Natural killer cell (primary cell): ENCODE data around the gene PIK3CA. TPM values are rescaled to one million over a fixed set of nuclear protein-coding genes. Genes with fewer than 3 reads are reported as not detected.

ENCODE experiments used
- ATAC-seq, 3 donors: fragments of 150-1000 bp in 2 of 3; fragments of 200-7000 bp in 1 of 3; cut with Tn5 transposase; 1 replicate in 1 of 3; 2 replicates in 2 of 3; pipeline ENCODE4 v1.10.0; 2021; ENCODE audit warnings: mild to moderate bottlenecking in 2 of 3, moderate library complexity in 2 of 3
- DNase-seq, 2 donors: peaks; one replicate each; pipeline versions ENCODE4 v3.0.0 to v3.0.0-alpha.2; 2013 to 2021; ENCODE audit warnings: mixed read lengths in 1 of 2
- H3K27ac ChIP-seq: one replicate; pipeline ENCODE4 v1.5.1; 2013; ENCODE audit warnings: mild to moderate bottlenecking, low read length
- H3K27me3 ChIP-seq: one replicate; pipeline ENCODE4 v1.6.1; 2013; ENCODE audit warnings: low read length; ENCODE audit not compliant: control insufficient read depth, insufficient read depth
- H3K36me3 ChIP-seq: one replicate; pipeline ENCODE4 v1.6.1; 2013; ENCODE audit warnings: low read length; ENCODE audit not compliant: control insufficient read depth, insufficient read depth
- H3K4me1 ChIP-seq: one replicate; pipeline ENCODE4 v1.6.1; 2013; ENCODE audit warnings: low read length; ENCODE audit not compliant: control insufficient read depth, insufficient read depth
- H3K4me3 ChIP-seq: one replicate; pipeline ENCODE4 v1.5.1; 2013; ENCODE audit warnings: low read length
- H3K9me3 ChIP-seq: one replicate; pipeline ENCODE4 v1.6.1; 2013; ENCODE audit warnings: low read length; ENCODE audit not compliant: control insufficient read depth, insufficient read depth
- H3K27ac Mint-ChIP-seq, 2 donors: one replicate each; pipeline ENCODE4 v1.8.0; 2022; ENCODE audit warnings: mild to moderate bottlenecking in 2 of 2, mixed read lengths in 2 of 2, moderate library complexity in 1 of 2
- H3K27me3 Mint-ChIP-seq, 2 donors: one replicate each; pipeline ENCODE4 v1.8.0; 2022; ENCODE audit warnings: low read depth in 2 of 2, mixed read lengths in 2 of 2
- H3K36me3 Mint-ChIP-seq: one replicate; pipeline ENCODE4 v1.8.0; 2022; ENCODE audit warnings: mixed read lengths
- H3K4me1 Mint-ChIP-seq, 2 donors: one replicate each; pipeline ENCODE4 v1.8.0; 2022; ENCODE audit warnings: mixed read lengths in 2 of 2
- H3K4me3 Mint-ChIP-seq: one replicate; pipeline ENCODE4 v1.8.0; 2022; ENCODE audit warnings: mild to moderate bottlenecking, moderate library complexity, mixed read lengths
- H3K9me3 Mint-ChIP-seq, 2 donors: one replicate each; pipeline ENCODE4 v1.8.0; 2022; ENCODE audit warnings: mixed read lengths in 2 of 2
- whole genome bisulfite sequencing: methylation state at CpG from one replicate; pipeline ENCODE4 v1.1.7; 2013; ENCODE audit warnings: missing lambda C conversion rate; ENCODE audit not compliant: insufficient coverage; 5-methylcytosine and 5-hydroxymethylcytosine counted together
- intact Hi-C: fragments of 100-400 bp; cut with micrococcal nuclease; formaldehyde crosslinking; loops from one replicate; pipeline ENCODE4 v1.14.2; 2022
- total RNA-seq, 4 donors: library from RNA; stranded (reverse); fragments of 120-200 nt in 1 of 4; gene quantifications; one replicate each; pipeline versions ENCODE4 v1.2.3 to v1.2.4, GENCODE V29; 2013 to 2022
- TF ChIP-seq, protein P1 (sequence below): fragments of 200-600 bp; IDR thresholded peaks from one replicate; pipeline ENCODE4 v1.8.0; 2022; ENCODE audit warnings: antibody characterized with exemption

The PIK3CA gene
- total RNA-seq, 3 donors from 2014 or later (not counting 1 experiment from before 2014, with no cell fraction given): 37.1 to 40.9 (median 40.2) TPM

DNA sequence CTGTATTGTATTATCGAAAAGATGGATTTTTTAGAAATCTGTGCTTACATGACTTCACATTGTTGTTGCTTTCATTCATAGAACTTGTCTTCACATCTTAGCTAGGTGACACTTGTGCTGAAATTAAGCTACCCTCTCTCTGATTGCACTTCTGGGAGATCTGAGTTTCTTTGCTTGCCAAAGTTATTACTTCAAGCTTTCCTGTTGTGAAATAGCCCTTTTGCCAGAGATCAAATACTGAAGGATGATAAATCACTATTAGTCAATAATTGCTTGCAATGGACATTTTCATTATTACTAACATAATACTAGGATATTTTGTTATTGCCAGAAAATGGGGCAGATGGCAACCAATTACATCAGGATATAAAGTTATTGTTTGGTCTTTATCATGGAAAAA, 34.7 kb downstream of the PIK3CA start:
- H3K27me3 Mint-ChIP-seq: no peaks in the 10 kb centered on the region
- DNase-seq: no peak
- intact Hi-C loops: no loop called here

GRCh38 chr3:179184826-179185225, 36.7 kb downstream of the PIK3CA start:
- H3K4me1 ChIP-seq: no peaks in the 10 kb centered on the region
- Mint-ChIP-seq H3K36me3 (no peaks in the 10 kb centered on the region), H3K9me3 (no peaks in the 10 kb centered on the region), H3K27me3 (no peaks in the 10 kb centered on the region), H3K4me3 (no peak overlapping the region), H3K4me1 (peaks cover 42 to 45% of the 10 kb centered on the region in 2 donors), H3K27ac (peak overlapping the region in 1 of 2 donors; percentile 11)
- DNase-seq (no peak), ATAC-seq (no peak)
- no peaks in the 10 kb centered on the region for H3K36me3 ChIP-seq
- H3K27me3 ChIP-seq: no peaks in the 10 kb centered on the region
- no peak overlapping the region for H3K4me3 ChIP-seq
- intact Hi-C loops: no loop called here
- TF ChIP-seq, protein P1, sequence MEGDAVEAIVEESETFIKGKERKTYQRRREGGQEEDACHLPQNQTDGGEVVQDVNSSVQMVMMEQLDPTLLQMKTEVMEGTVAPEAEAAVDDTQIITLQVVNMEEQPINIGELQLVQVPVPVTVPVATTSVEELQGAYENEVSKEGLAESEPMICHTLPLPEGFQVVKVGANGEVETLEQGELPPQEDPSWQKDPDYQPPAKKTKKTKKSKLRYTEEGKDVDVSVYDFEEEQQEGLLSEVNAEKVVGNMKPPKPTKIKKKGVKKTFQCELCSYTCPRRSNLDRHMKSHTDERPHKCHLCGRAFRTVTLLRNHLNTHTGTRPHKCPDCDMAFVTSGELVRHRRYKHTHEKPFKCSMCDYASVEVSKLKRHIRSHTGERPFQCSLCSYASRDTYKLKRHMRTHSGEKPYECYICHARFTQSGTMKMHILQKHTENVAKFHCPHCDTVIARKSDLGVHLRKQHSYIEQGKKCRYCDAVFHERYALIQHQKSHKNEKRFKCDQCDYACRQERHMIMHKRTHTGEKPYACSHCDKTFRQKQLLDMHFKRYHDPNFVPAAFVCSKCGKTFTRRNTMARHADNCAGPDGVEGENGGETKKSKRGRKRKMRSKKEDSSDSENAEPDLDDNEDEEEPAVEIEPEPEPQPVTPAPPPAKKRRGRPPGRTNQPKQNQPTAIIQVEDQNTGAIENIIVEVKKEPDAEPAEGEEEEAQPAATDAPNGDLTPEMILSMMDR: no peak
- H3K9me3 ChIP-seq: no peaks in the 10 kb centered on the region
- whole genome bisulfite sequencing: no CpG with 5 or more reads among the region's 1 CpG
- no peak overlapping the region for H3K27ac ChIP-seq

More for the DNA sequence above, 34.7 kb downstream of the PIK3CA start:
- Mint-ChIP-seq H3K9me3 (no peaks in the 10 kb centered on the region), H3K36me3 (no peaks in the 10 kb centered on the region), H3K4me1 (peaks cover 38 to 39% of the 10 kb centered on the region in 2 donors), H3K4me3 (no peak overlapping the region), H3K27ac (no peak overlapping the region)
- Histone ChIP-seq H3K27ac (no peak overlapping the region), H3K27me3 (no peaks in the 10 kb centered on the region), H3K9me3 (no peaks in the 10 kb centered on the region), H3K4me3 (no peak overlapping the region), H3K36me3 (no peaks in the 10 kb centered on the region), H3K4me1 (no peaks in the 10 kb centered on the region)
- TF ChIP-seq, protein P1: no peak
- ATAC-seq: no peak
- WGBS: no CpG with 5 or more reads among the region's 1 CpG

DNA sequence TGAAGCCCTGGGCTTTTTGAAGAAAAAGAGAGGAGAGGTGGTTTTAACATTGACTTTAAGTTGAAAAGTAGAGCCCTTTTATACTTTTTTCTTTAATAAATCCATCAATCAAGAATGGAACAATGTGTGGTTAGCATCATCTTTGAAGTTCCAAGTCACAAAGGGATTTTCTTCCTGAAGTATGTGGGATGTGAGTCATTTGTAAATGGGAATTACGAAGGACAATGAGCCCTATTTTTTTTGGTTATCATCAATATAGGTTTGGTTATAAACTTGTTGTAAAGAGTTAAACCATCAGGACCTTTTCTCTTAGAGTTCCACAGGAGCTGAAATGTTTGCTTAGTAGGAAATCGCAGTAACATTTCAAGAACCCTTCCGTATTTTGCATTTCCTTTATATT, 38.3 kb downstream of the PIK3CA start:
- Mint-ChIP-seq H3K4me1 (peaks cover 49 to 57% of the 10 kb centered on the region in 2 donors), H3K27ac (no peak overlapping the region)
- H3K27ac ChIP-seq: no peak overlapping the region

GRCh38 chr3:179189759-179190158, 41.6 kb downstream of the PIK3CA start:
- Histone ChIP-seq H3K27me3 (no peaks in the 10 kb centered on the region), H3K4me3 (no peak overlapping the region), H3K4me1 (no peaks in the 10 kb centered on the region), H3K36me3 (no peaks in the 10 kb centered on the region), H3K27ac (no peak overlapping the region), H3K9me3 (no peaks in the 10 kb centered on the region)
- no peak for ATAC-seq
- DNase-seq: no peak
- TF ChIP-seq, protein P1: no peak
- Mint-ChIP-seq H3K36me3 (no peaks in the 10 kb centered on the region), H3K27ac (no peak overlapping the region), H3K27me3 (no peaks in the 10 kb centered on the region), H3K9me3 (no peaks in the 10 kb centered on the region), H3K4me3 (no peak overlapping the region), H3K4me1 (peaks cover 46 to 51% of the 10 kb centered on the region in 2 donors)
- intact Hi-C loops: no loop called here
- 100% methylated on average over 1 of the region's 3 CpGs for WGBS

More for the DNA sequence above, 38.3 kb downstream of the PIK3CA start:
- Mint-ChIP-seq H3K9me3 (no peaks in the 10 kb centered on the region), H3K36me3 (no peaks in the 10 kb centered on the region), H3K27me3 (no peaks in the 10 kb centered on the region), H3K4me3 (no peak overlapping the region)
- TF ChIP-seq, protein P1: no peak
- Histone ChIP-seq H3K36me3 (no peaks in the 10 kb centered on the region), H3K4me1 (no peaks in the 10 kb centered on the region), H3K27me3 (no peaks in the 10 kb centered on the region), H3K9me3 (no peaks in the 10 kb centered on the region), H3K4me3 (no peak overlapping the region)
- WGBS: 94% methylated on average over 3 of the region's 3 CpGs
- DNase-seq: no peak
- ATAC-seq: no peak
- intact Hi-C loops: no loop called here
